ENCODE results near the gene HS3ST2. TPM values are rescaled to one million over a fixed set of nuclear protein-coding genes. Genes with fewer than 3 reads are reported as not detected.

HS3ST2 gene
- total RNA-seq, 1 experiment from 2014 or later, result not detected

GRCh38 chr16:22799113-22799512 is 14.8 kb upstream of the HS3ST2 start:
- intact Hi-C loops (cut with micrococcal nuclease; ENCODE audit: unreplicated experiment), result no loop called here
- Mint-ChIP-seq H3K27ac (ENCODE audit: unreplicated experiment) (no peak overlapping the region), H3K27me3 (ENCODE audit: unreplicated experiment) (peaks cover 13% of the 10 kb centered on the region), H3K4me1 (ENCODE audit: low read depth, unreplicated experiment) (peaks cover 8% of the 10 kb centered on the region), H3K9me3 (ENCODE audit: low read depth, unreplicated experiment) (no peaks in the 10 kb centered on the region), H3K4me3 (ENCODE audit: low read depth, unreplicated experiment) (no peak overlapping the region), H3K36me3 (ENCODE audit: insufficient read depth, unreplicated experiment) (no peaks in the 10 kb centered on the region)
- CTCF ChIA-PET, result no interaction called here
- no peak for DNase-seq
- TF ChIP-seq, protein P1, sequence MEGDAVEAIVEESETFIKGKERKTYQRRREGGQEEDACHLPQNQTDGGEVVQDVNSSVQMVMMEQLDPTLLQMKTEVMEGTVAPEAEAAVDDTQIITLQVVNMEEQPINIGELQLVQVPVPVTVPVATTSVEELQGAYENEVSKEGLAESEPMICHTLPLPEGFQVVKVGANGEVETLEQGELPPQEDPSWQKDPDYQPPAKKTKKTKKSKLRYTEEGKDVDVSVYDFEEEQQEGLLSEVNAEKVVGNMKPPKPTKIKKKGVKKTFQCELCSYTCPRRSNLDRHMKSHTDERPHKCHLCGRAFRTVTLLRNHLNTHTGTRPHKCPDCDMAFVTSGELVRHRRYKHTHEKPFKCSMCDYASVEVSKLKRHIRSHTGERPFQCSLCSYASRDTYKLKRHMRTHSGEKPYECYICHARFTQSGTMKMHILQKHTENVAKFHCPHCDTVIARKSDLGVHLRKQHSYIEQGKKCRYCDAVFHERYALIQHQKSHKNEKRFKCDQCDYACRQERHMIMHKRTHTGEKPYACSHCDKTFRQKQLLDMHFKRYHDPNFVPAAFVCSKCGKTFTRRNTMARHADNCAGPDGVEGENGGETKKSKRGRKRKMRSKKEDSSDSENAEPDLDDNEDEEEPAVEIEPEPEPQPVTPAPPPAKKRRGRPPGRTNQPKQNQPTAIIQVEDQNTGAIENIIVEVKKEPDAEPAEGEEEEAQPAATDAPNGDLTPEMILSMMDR (IDR thresholded peaks at IDR 0.05; ENCODE audit: unreplicated experiment), result no peak
- BruUV-seq (replicated peaks), result no TSS peak

GRCh38 chr16:22804893-22805292 is 9.1 kb upstream of the HS3ST2 start:
- TF ChIP-seq, protein P1 (IDR thresholded peaks at IDR 0.05; ENCODE audit: unreplicated experiment), result no peak
- peaks cover 12% of the 10 kb centered on the region for H3K27me3 Mint-ChIP-seq (ENCODE audit: unreplicated experiment)
- no peaks in the 10 kb centered on the region for H3K4me1 Mint-ChIP-seq (ENCODE audit: low read depth, unreplicated experiment)
- no peaks in the 10 kb centered on the region for H3K9me3 Mint-ChIP-seq (ENCODE audit: low read depth, unreplicated experiment)
- no peak overlapping the region for H3K4me3 Mint-ChIP-seq (ENCODE audit: low read depth, unreplicated experiment)
- intact Hi-C loops (cut with micrococcal nuclease; ENCODE audit: unreplicated experiment), result no loop called here
- no peak for DNase-seq
- CTCF ChIA-PET, result no interaction called here
- BruUV-seq (replicated peaks), result no TSS peak
- H3K36me3 Mint-ChIP-seq (ENCODE audit: insufficient read depth, unreplicated experiment), result no peaks in the 10 kb centered on the region
- H3K27ac Mint-ChIP-seq (ENCODE audit: unreplicated experiment), result no peak overlapping the region

GRCh38 chr16:22805326-22805725 is 8.6 kb upstream of the HS3ST2 start:
- no peaks in the 10 kb centered on the region for H3K9me3 Mint-ChIP-seq (ENCODE audit: low read depth, unreplicated experiment)
- BruUV-seq (replicated peaks), result no TSS peak
- DNase-seq, result no peak
- no peak overlapping the region for H3K27ac Mint-ChIP-seq (ENCODE audit: unreplicated experiment)
- peaks cover 13% of the 10 kb centered on the region for H3K27me3 Mint-ChIP-seq (ENCODE audit: unreplicated experiment)
- no peaks in the 10 kb centered on the region for H3K4me1 Mint-ChIP-seq (ENCODE audit: low read depth, unreplicated experiment)
- CTCF ChIA-PET, result no interaction called here
- no peak overlapping the region for H3K4me3 Mint-ChIP-seq (ENCODE audit: low read depth, unreplicated experiment)
- TF ChIP-seq, protein P1 (IDR thresholded peaks at IDR 0.05; ENCODE audit: unreplicated experiment), result no peak
- H3K36me3 Mint-ChIP-seq (ENCODE audit: insufficient read depth, unreplicated experiment), result no peaks in the 10 kb centered on the region
- intact Hi-C loops (cut with micrococcal nuclease; ENCODE audit: unreplicated experiment), result no loop called here

DNA sequence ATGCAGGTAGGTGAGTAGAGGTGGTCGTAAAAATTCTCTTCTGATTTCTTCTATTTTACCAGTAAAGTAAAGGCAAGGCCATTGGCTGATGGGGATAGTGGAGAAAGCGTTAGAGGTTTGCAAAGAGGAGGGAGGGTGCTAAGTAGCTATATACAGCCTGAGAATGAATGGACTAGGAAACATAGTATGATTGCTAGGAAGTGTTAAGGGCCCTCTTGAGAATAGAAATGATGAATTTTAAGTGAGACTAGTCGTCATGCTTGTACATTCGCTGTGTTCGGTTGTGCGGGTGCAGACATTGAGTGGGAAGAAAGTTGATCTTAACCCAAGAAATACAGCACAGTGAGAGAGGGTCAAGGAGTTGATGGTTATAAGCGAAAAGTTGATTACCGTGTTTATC is 7.2 kb upstream of the HS3ST2 start:
- no peak overlapping the region for H3K4me3 Mint-ChIP-seq (ENCODE audit: low read depth, unreplicated experiment)
- H3K27me3 Mint-ChIP-seq (ENCODE audit: unreplicated experiment), result peaks cover 13% of the 10 kb centered on the region
- H3K27ac Mint-ChIP-seq (ENCODE audit: unreplicated experiment), result no peak overlapping the region
- intact Hi-C loops (cut with micrococcal nuclease; ENCODE audit: unreplicated experiment), result no loop called here
- H3K36me3 Mint-ChIP-seq (ENCODE audit: insufficient read depth, unreplicated experiment), result no peaks in the 10 kb centered on the region
- CTCF ChIA-PET, result no interaction called here
- TF ChIP-seq, protein P1 (IDR thresholded peaks at IDR 0.05; ENCODE audit: unreplicated experiment), result no peak
- no TSS peak for BruUV-seq (replicated peaks)
- H3K9me3 Mint-ChIP-seq (ENCODE audit: low read depth, unreplicated experiment), result no peaks in the 10 kb centered on the region
- H3K4me1 Mint-ChIP-seq (ENCODE audit: low read depth, unreplicated experiment), result no peaks in the 10 kb centered on the region
- DNase-seq, result no peak
